Body of pancreas (tissue), 4 donors: Measurements from ENCODE around the gene RAB9B.

Experiments used
- CTCF ChIP-seq, 7 experiments: fragments of 450-650 bp in 4 of 7; fragments of 200-600 bp in 3 of 7; sonication (generic) in 3 of 7; IDR thresholded peaks; one replicate each; pipeline ENCODE4 v1.5.1; 2016 to 2019; ENCODE audit warnings: antibody characterized with exemption in 7 of 7
- POLR2A ChIP-seq, 3 donors: fragments of 450-650 bp; IDR thresholded peaks; one replicate each; pipeline ENCODE4 v1.6.1; 2016; ENCODE audit warnings: antibody characterized with exemption in 3 of 3, mild to moderate bottlenecking in 2 of 3

GRCh38 chrX:103783971-103784370 is 48.1 kb downstream of the RAB9B start:
- no peak for TF ChIP-seq CTCF (IDR thresholded peaks at IDR 0.05)
- no peak for TF ChIP-seq POLR2A (IDR thresholded peaks at IDR 0.05)
